IPS-20b (cell line): ENCODE measurements around the gene ATP10A.

Experiments
- H3K27ac ChIP-seq: one replicate; pipeline ENCODE4 v1.5.1; 2013; ENCODE audit warnings: low read length
- H3K27me3 ChIP-seq: 2 replicates; pipeline ENCODE4 v1.6.1; 2013; ENCODE audit warnings: mild to moderate bottlenecking, low read length, inconsistent platforms; ENCODE audit not compliant: insufficient read depth
- H3K36me3 ChIP-seq: 2 replicates; pipeline ENCODE4 v1.6.1; 2013; ENCODE audit warnings: low read depth, mild to moderate bottlenecking, inconsistent platforms, low read length, moderate library complexity; ENCODE audit not compliant: insufficient read depth
- H3K4me1 ChIP-seq: 2 replicates; pipeline ENCODE4 v1.6.1; 2013; ENCODE audit warnings: mild to moderate bottlenecking, control low read depth, inconsistent platforms, low read length, moderate library complexity; ENCODE audit not compliant: insufficient read depth
- H3K4me3 ChIP-seq: 2 replicates; pipeline ENCODE4 v1.5.1; 2013; ENCODE audit warnings: mild to moderate bottlenecking, low read length, inconsistent platforms
- H3K9ac ChIP-seq: 2 replicates; pipeline ENCODE4 v1.6.1; 2013; ENCODE audit warnings: low read depth, mild to moderate bottlenecking, inconsistent platforms, low read length, moderate library complexity
- H3K9me3 ChIP-seq: 2 replicates; pipeline ENCODE4 v1.6.1; 2013; ENCODE audit warnings: mild to moderate bottlenecking, low read depth, low read length, inconsistent platforms; ENCODE audit not compliant: insufficient read depth

Gene ATP10A

DNA sequence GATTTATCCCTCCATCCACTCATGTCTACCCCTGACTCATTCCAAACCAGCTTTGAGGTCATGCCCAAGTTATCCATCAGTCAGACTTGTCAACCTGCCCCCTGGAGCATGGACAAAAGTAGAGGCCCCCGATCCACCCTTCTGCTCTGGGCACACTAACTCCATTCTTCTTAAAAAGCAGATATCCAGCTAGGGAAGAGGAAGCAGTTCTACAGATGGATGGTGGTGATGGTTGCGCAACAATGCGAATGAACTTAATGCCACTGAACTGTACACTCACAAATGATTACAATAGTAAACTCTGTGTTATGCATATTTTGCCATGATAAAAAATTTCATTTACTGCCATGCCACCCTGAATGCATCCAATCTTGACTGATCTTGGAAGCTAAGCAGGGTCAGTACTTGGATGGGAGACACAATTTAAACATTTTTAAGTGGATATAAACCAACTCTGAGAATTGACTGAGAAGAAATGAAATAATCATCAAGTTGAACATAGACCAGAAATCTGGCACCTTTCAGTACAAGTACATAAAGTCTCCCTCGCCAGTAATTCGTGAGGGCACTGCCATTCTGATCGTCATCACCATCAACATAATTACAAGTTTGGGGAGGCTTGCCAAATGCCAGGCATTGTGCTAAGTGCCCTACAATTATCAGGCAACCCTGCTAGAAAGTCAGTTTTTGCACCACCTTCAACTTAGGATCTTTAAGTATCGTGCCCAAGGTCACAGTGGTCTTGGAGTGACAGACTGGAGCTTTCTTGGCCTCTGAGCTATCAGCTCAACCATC, 124.8 kb downstream of the ATP10A start:
- Histone ChIP-seq H3K36me3 (no peaks in the 10 kb centered on the region), H3K9me3 (no peaks in the 10 kb centered on the region), H3K9ac (no peak overlapping the region), H3K4me3 (no peak overlapping the region), H3K27me3 (no peaks in the 10 kb centered on the region), H3K27ac (no peak overlapping the region), H3K4me1 (no peaks in the 10 kb centered on the region)

GRCh38 chr15:25737218-25737643, 125.9 kb downstream of the ATP10A start:
- Histone ChIP-seq H3K4me1 (no peaks in the 10 kb centered on the region), H3K36me3 (no peaks in the 10 kb centered on the region), H3K27ac (no peak overlapping the region), H3K27me3 (no peaks in the 10 kb centered on the region), H3K9ac (no peak overlapping the region), H3K4me3 (no peak overlapping the region), H3K9me3 (no peaks in the 10 kb centered on the region)

DNA sequence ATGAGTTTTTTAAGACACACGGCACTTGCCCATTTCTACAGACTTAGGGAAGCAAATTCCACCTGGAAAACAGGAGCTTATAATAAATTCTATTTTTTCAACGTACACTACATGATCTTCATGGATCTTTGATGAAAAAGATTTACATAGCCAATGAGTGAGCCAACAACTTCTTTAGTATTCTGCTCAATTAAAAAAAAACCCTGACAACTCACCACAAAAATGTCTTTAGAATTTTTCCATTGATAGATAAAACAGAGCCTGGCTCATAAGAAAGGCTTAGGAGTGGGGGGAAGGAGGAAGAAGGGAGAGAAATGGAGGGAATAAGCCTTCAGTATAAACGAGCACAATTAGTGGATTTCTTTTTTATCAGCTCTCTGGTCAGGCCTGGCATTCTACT, 126.7 kb downstream of the ATP10A start:
- H3K9me3 ChIP-seq, result no peaks in the 10 kb centered on the region
- H3K27me3 ChIP-seq, result no peaks in the 10 kb centered on the region
- H3K9ac ChIP-seq, result no peak overlapping the region
- H3K27ac ChIP-seq, result no peak overlapping the region
- no peaks in the 10 kb centered on the region for H3K4me1 ChIP-seq
- no peaks in the 10 kb centered on the region for H3K36me3 ChIP-seq
- H3K4me3 ChIP-seq, result no peak overlapping the region

GRCh38 chr15:25735550-25736384, 127.4 kb downstream of the ATP10A start:
- H3K9ac ChIP-seq, result no peak overlapping the region
- no peak overlapping the region for H3K4me3 ChIP-seq
- no peak overlapping the region for H3K27ac ChIP-seq
- no peaks in the 10 kb centered on the region for H3K27me3 ChIP-seq
- no peaks in the 10 kb centered on the region for H3K4me1 ChIP-seq
- no peaks in the 10 kb centered on the region for H3K36me3 ChIP-seq
- H3K9me3 ChIP-seq, result no peaks in the 10 kb centered on the region

DNA sequence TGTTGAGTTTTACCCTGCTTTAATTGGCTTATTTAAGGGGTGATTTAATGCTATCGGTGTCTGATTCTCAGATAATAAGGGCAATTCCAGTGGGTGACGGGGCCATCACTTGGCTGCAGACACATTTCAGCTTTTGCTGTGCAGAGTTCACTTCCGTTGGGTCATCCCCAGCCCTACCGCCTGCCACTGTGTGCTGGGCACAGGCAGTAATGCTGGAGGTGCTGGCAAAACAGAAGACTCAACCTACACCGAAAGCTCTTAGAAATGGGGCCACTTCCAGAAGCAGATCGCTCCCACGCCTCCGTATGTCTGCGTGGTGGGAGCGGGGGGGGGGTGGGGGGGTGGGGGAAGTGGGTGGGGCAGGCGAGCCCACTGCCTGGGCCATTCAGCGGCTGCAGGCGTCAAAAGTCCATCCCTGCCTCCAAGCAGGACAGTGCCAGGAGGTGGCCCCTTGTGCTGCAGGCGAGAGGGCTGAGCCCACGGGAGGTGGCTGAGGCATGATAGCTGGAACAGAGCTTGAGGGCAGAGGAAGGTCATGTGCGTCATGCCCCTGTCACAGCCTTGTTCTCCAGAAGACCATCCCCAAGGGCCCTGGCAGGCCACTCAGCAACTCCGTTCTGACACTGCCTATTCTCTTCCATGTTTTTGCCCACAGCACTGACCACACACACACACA, 128.3 kb downstream of the ATP10A start:
- Histone ChIP-seq H3K4me3 (no peak overlapping the region), H3K27ac (no peak overlapping the region), H3K9ac (no peak overlapping the region), H3K27me3 (no peaks in the 10 kb centered on the region), H3K9me3 (no peaks in the 10 kb centered on the region), H3K36me3 (no peaks in the 10 kb centered on the region), H3K4me1 (no peaks in the 10 kb centered on the region)

GRCh38 chr15:25733856-25734679, 129.1 kb downstream of the ATP10A start:
- H3K27ac ChIP-seq, result no peak overlapping the region
- H3K9me3 ChIP-seq, result no peaks in the 10 kb centered on the region
- no peaks in the 10 kb centered on the region for H3K27me3 ChIP-seq
- no peak overlapping the region for H3K4me3 ChIP-seq
- H3K4me1 ChIP-seq, result no peaks in the 10 kb centered on the region
- H3K36me3 ChIP-seq, result no peaks in the 10 kb centered on the region
- H3K9ac ChIP-seq, result no peak overlapping the region

GRCh38 chr15:25733036-25733855, 129.9 kb downstream of the ATP10A start:
- Histone ChIP-seq H3K4me3 (no peak overlapping the region), H3K4me1 (no peaks in the 10 kb centered on the region), H3K27ac (no peak overlapping the region), H3K9me3 (no peaks in the 10 kb centered on the region), H3K27me3 (no peaks in the 10 kb centered on the region), H3K36me3 (no peaks in the 10 kb centered on the region), H3K9ac (no peak overlapping the region)

DNA sequence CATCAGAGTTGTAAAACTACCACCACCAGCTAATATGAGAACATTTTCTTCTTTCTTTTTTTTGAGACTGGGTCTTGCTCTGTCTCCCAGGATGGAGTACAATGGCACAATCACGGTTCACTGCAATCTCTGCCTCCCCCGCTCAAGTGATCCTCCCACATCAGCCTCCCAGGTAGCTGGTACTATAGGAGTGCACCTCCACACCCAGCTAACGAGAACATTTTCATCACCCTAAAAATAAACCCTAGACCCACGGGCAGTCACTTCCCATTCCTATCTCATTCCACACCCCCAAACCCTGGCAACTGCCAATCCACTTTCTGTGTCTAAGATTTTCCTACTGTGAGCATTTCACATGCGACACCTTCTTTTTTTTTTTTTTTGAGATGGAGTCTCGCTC, 130.9 kb downstream of the ATP10A start:
- Histone ChIP-seq H3K4me3 (no peak overlapping the region), H3K36me3 (no peaks in the 10 kb centered on the region), H3K4me1 (no peaks in the 10 kb centered on the region), H3K9ac (no peak overlapping the region), H3K27ac (no peak overlapping the region), H3K9me3 (no peaks in the 10 kb centered on the region), H3K27me3 (no peaks in the 10 kb centered on the region)

- Histone ChIP-seq H3K4me3 (no peak overlapping the region), H3K36me3 (no peaks in the 10 kb centered on the region), H3K4me1 (no peaks in the 10 kb centered on the region), H3K27ac (no peak overlapping the region), H3K27me3 (no peaks in the 10 kb centered on the region), H3K9me3 (no peaks in the 10 kb centered on the region), H3K9ac (no peak overlapping the region)
Observed at GRCh38 chr15:25731411-25731810, 131.7 kb downstream of the ATP10A start.

DNA sequence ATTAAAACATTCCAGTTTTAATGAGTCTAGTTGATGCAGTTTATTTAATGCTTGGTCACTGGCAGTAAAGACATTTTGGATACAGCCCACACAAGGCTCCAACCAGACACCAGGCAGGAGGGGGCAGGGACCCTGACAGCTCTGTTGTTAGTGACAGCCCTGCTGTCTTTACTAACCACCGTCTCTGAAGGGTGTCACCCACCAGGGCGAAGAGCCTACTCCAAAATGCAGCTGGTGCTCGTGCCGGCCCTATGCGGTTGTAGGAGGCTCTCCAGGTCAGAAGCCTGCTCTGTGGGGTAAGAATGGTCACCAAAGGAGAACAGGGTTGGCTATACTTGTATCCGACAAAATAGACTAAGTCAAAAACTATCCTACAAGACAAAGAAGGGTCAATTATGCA, 132.2 kb downstream of the ATP10A start:
- H3K36me3 ChIP-seq, result no peaks in the 10 kb centered on the region
- no peak overlapping the region for H3K27ac ChIP-seq
- H3K4me1 ChIP-seq, result no peaks in the 10 kb centered on the region
- no peak overlapping the region for H3K4me3 ChIP-seq
- no peaks in the 10 kb centered on the region for H3K9me3 ChIP-seq
- H3K27me3 ChIP-seq, result no peaks in the 10 kb centered on the region
- H3K9ac ChIP-seq, result no peak overlapping the region
